Measurements from ENCODE around the gene EFTUD2. TPM values are rescaled to one million over a fixed set of nuclear protein-coding genes. Genes with fewer than 3 reads are reported as not detected.

Gene EFTUD2
- total and polyA plus RNA-seq, 2 of the 8 experiments (the other 6 are each of a cell fraction or from before 2014, with no cell fraction given), result 118 to 195 TPM

DNA sequence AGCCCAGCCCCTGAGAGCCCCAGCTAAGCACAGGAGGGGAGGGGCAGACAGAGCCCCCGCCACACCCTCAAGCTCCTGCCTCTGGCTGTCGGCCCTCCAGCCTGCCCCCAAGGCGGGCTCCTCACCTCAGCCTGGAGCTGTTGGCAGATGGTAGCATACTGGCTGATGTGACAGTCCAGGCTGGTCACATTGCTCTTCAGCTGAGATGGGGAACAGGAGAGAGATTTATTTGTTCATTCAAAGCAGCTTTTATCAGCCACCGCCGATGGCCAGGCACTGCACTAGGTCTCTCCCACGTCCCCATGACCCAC lies 33.5 kb upstream of the EFTUD2 start:
- H3K18ac ChIP-seq (ENCODE audit: extremely low read depth, low read length), result no peak overlapping the region
- no peak overlapping the region for H3K27ac ChIP-seq (ENCODE audit: low read depth, low read length)
- H3K79me1 ChIP-seq (ENCODE audit: low read depth, low read length), result peaks cover 2% of the 10 kb centered on the region; the same call in 1 of the 2 replicates
- no peak overlapping the region for H3K4ac ChIP-seq (replicated peaks; ENCODE audit: insufficient read length, low read depth, low read length)
- H3K4me1 ChIP-seq (replicated peaks in 1 of 4; ENCODE audit: control insufficient read depth in 3 of 4, insufficient read depth in 4 of 4, low read length in 3 of 4), result no peaks in the 10 kb centered on the region
- H2BK12ac ChIP-seq (ENCODE audit: low read depth, low read length), result no peak overlapping the region
- H2AK5ac ChIP-seq (ENCODE audit: low read depth, low read length), result no peak overlapping the region
- no peak overlapping the region for H4K5ac ChIP-seq (ENCODE audit: insufficient read length, low read depth, low read length)
- H4K8ac ChIP-seq (ENCODE audit: extremely low read depth, insufficient read depth, low read length), result peak overlapping the region; percentile 14
- H3K4me3 ChIP-seq (ENCODE audit: extremely low read depth in 1 of 4, insufficient read depth in 2 of 4, low read depth in 3 of 4, low read length in 4 of 4), result no peak overlapping the region
- no peak overlapping the region for H3K9ac ChIP-seq (replicated peaks in 1 of 4; ENCODE audit: extremely low read depth in 1 of 4, low read depth in 3 of 4, low read length in 3 of 4)
- H3K14ac ChIP-seq (ENCODE audit: insufficient read length), result no peak overlapping the region
- H2BK15ac ChIP-seq (ENCODE audit: low read length), result no peak overlapping the region
- no peaks in the 10 kb centered on the region for H3K79me2 ChIP-seq (ENCODE audit: control insufficient read depth in 1 of 2, insufficient read depth in 2 of 2, low read length in 2 of 2)
- ChIA-PET CTCF (ENCODE audit: partially characterized antibody) (interaction anchor here (1.1 to 3.7 kb wide), 6 partner anchors 10 to 102 kb away, joined by 3 to 19 read pairs (median 4); partner anchors contain the start of gene KIF18B), POLR2A (ENCODE audit: partially characterized antibody) (interaction anchor here (1.1 to 2.2 kb wide), 4 partner anchors 11 to 26 kb away, joined by 3 to 6 read pairs (median 4); no protein-coding TSS in a partner anchor)
- no peaks in the 10 kb centered on the region for H3K23me2 ChIP-seq (ENCODE audit: low read depth, low read length)
- H4K20me1 ChIP-seq (replicated peaks in 1 of 2; ENCODE audit: control insufficient read depth in 1 of 2, insufficient read depth in 2 of 2, low read length in 2 of 2), result peaks cover 0 to 13% of the 10 kb centered on the region in 2 experiments
- H3K56ac ChIP-seq (replicated peaks; ENCODE audit: insufficient read length, low read depth, low read length), result no peak overlapping the region
- 92% methylated on average over 6 of the region's 6 CpGs; no CpG with 5 or more reads in 1 of the 2 experiments for WGBS, 2 experiments (ENCODE audit: extremely low coverage in 1 of 2, insufficient coverage in 1 of 2, insufficient read length in 1 of 2, insufficient replicate concordance in 2 of 2, low coverage in 1 of 2, low lambda C conversion rate in 2 of 2, missing lambda C conversion rate in 1 of 2)
- H4K91ac ChIP-seq (replicated peaks; ENCODE audit: insufficient read length, low read length), result no peak overlapping the region
- H3K27me3 ChIP-seq (replicated peaks in 1 of 4; ENCODE audit: control insufficient read depth in 3 of 4, extremely low read depth in 1 of 4, insufficient read depth in 3 of 4, low read length in 3 of 4), result no peaks in the 10 kb centered on the region
- no peak for FAIRE-seq
- H3K4me2 ChIP-seq (ENCODE audit: insufficient read depth in 1 of 2, low read depth in 2 of 2, low read length in 2 of 2), result no peak overlapping the region
- H3K9me3 ChIP-seq (ENCODE audit: insufficient read depth in 2 of 2, low read depth in 1 of 2, low read length in 1 of 2), result no peaks in the 10 kb centered on the region
- H2BK20ac ChIP-seq (ENCODE audit: low read length), result no peak overlapping the region
- no peak overlapping the region for H2BK120ac ChIP-seq (replicated peaks; ENCODE audit: low read depth, low read length)
- H3K23ac ChIP-seq (ENCODE audit: insufficient read length), result no peak overlapping the region
- no peak for DNase-seq (ENCODE audit: low read depth in 1 of 2, low spot score in 2 of 2)
- peaks cover 29 to 67% (median 60%) of the 10 kb centered on the region in 4 experiments for H3K36me3 ChIP-seq (ENCODE audit: control insufficient read depth in 2 of 4, insufficient read depth in 4 of 4, low read length in 3 of 4)
- no peak overlapping the region for H2AFZ ChIP-seq (ENCODE audit: low read length)
- H2BK5ac ChIP-seq (ENCODE audit: low read depth, low read length), result no peak overlapping the region
- TF ChIP-seq JUN (IDR thresholded peaks at IDR 0.05; ENCODE audit: low read depth, low read length) (no peak), SIN3A (conservative IDR thresholded peaks at IDR 0.05 in 1 of 2, IDR thresholded peaks at IDR 0.05 in 1 of 2; ENCODE audit: low read depth in 1 of 2, low read length in 2 of 2) (no peak), SRF (IDR thresholded peaks at IDR 0.05; ENCODE audit: low read depth, low read length) (no peak), TAF1 (IDR thresholded peaks at IDR 0.05; ENCODE audit: low read depth, low read length) (no peak), CTBP2 (IDR thresholded peaks at IDR 0.05; ENCODE audit: borderline replicate concordance, insufficient read depth, insufficient read length, low read length) (no peak), RNF2 (IDR thresholded peaks at IDR 0.05; ENCODE audit: borderline replicate concordance, low read depth, low read length, missing control alignments, poor library complexity, severe bottlenecking) (no peak), YY1 (IDR thresholded peaks at IDR 0.05; ENCODE audit: low read depth, low read length) (no peak), SIX5 (IDR thresholded peaks at IDR 0.05; ENCODE audit: low read depth, low read length) (no peak), ZNF274 (IDR thresholded peaks at IDR 0.05; ENCODE audit: borderline replicate concordance, extremely low read depth, low read length) (no peak), BACH1 (IDR thresholded peaks at IDR 0.05; ENCODE audit: low read length) (no peak), SUZ12 (IDR thresholded peaks at IDR 0.05; ENCODE audit: low read length) (no peak), JUND (IDR thresholded peaks at IDR 0.05; ENCODE audit: low read length) (no peak)
- TF ChIP-seq, protein P1, sequence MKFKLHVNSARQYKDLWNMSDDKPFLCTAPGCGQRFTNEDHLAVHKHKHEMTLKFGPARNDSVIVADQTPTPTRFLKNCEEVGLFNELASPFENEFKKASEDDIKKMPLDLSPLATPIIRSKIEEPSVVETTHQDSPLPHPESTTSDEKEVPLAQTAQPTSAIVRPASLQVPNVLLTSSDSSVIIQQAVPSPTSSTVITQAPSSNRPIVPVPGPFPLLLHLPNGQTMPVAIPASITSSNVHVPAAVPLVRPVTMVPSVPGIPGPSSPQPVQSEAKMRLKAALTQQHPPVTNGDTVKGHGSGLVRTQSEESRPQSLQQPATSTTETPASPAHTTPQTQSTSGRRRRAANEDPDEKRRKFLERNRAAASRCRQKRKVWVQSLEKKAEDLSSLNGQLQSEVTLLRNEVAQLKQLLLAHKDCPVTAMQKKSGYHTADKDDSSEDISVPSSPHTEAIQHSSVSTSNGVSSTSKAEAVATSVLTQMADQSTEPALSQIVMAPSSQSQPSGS (IDR thresholded peaks at IDR 0.05; ENCODE audit: low read length), result no peak
